Measurements from ENCODE around the gene ARFGEF3.

Gene ARFGEF3

DNA sequence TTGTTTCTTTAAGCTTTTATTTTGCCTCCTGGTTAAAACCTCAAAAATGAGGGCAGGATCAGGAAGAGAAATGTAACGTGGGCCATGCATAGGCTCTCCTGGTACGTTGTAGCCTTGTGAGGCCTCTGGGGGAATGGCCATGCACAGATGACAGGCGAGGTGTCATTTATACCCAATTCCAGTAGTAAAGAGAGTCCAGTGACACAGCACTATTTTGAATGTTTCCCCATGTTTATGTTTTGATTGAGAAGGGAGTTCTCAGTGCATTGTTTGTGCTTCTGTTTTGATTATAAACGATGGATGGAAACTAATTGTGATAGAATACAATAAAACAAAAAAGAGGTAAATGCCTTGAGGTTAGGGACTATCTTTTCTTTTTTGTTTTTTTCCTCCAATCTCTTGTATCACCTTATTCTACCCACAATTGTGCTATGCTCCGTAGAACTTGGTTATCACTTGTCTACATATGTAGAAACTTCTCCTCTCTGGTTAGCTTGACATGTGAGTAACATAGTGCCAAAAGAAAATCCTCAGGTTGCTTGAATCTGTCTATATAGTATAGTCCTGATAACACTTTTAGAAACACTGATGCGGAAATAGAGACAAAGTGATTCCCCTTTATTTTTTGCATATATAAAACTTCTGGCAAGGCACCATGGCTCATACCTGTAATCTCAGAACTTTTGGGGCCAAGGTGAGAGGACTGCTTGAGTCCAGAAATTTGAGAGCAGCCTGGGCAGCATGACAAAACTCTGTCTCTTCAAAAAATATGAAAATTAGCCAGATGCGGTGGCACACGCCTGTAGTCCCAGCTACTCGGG lies 209.1 kb downstream of the ARFGEF3 start:
- no peak for DNase-seq

DNA sequence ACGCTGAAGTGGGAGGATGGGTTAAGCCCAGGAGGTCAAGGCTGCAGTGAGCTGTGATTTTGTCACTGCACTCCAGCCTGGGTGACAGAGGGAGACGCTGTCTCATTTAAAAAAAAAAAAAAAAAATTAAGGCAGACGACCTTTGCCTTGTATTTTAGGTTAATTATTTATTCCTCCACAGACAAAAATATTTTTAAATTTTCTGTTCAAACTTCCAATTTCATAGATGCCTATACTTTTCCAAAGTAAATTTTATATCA lies 209.6 kb downstream of the ARFGEF3 start:
- DNase-seq = no peak

DNA sequence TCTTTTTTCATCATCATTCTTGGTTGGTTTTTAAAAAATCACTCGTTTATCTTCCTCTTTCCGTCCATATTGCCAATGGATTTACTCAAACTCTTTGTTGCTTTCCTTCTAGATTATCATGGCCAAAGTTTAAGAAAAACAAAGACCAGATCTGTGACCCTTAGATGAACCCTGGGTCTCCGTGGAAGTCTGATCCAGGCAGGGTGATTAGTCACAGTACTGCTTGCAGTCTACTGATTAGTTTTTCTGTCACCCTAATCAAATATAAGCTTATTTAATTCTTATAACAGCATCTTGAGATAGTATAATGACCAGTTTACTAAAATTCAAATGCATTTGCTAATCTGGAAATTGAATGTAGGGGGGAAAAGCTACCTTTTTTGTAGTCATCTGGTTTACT lies 210.0 kb downstream of the ARFGEF3 start:
- DNase-seq = no peak

DNA sequence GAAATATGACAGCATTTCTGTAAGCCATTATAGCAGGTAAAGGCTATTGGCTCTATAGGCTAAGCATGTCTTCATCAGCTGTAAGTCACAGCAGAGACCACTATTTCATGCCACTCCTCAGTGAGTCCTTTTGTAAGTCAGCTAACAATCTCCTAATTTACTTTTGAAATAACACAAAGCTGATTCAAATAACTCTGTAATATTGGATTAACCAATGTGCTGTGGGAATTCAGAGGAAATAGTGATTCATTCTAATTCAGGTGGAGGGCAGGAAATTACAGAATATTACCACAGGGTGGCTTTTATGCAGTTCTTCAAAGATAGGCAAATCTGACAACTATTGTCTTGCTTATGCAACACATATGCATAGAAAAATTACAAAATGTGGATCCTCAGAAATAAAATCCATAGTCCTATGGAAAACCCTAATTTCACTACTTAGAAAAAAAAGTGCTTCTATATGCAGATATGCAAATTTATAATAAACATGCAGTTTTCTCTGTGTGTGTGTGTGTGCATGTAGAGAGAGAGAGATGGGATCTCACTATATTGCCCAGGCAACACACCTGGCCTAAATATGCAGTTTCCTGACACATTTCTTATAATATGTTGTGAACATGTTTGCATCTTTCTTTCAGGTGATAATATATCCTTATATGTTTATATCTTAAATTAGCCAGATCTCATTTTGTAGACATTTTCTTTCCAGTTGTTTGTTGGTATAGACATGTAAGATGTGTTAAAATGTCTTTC lies 211.1 kb downstream of the ARFGEF3 start:
- no peak for DNase-seq

DNA sequence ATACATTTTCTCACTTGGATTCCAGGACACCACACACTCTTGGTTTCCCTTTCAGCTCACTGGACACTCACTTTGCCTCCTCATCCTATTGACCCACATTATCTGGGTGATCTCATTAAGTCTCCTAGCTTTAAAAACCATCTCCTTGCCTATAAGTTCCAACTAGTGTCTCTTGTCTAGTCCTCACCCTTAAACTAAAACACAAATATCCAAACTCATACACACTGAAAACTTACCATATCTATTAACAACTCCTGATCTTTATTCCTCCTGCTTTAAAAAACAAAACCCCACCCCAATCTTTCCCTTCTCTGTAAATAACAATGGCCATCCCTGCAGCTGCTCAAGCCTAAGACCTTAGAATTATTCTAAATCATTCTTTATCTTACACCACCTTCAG lies 212.5 kb downstream of the ARFGEF3 start:
- DNase-seq = no peak

DNA sequence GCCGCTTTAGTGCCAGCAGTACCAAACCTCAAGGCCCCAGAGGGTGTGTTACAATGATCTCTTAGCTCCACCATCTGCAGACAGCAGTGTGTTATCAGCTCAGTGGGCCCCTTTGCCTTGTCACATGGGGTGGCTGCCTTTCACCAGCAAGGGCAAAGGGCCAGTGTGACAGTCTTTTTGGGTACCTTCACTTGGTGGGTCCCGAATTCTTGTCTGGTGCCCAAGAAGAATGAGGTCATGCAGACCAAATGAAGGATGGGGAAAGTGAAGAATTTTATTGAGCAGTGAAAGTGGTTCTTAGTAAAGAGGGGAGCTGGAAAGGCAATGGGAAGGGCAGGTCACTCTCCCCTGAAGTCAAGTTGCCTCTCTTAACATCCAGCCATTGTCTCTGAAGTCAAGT lies 213.1 kb downstream of the ARFGEF3 start:
- DNase-seq = no peak

DNA sequence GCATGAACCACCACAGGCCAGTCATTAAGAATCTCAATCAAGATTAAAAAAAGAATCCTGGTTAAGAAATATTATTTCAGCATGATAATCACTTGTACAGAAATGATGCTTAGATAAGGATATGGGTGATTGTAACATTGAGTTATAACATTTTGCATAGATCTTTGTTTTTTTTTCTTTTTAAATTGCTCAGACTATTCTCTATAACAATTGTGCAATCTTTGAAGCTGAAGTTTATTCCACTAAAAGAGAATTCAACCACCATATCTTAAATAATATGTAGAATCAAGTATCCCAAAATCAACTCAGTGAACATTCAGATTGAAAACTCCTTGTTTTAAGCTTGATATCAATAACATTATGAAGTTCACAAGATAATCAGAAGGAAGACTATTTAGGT lies 215.3 kb downstream of the ARFGEF3 start:
- no peak for DNase-seq

DNA sequence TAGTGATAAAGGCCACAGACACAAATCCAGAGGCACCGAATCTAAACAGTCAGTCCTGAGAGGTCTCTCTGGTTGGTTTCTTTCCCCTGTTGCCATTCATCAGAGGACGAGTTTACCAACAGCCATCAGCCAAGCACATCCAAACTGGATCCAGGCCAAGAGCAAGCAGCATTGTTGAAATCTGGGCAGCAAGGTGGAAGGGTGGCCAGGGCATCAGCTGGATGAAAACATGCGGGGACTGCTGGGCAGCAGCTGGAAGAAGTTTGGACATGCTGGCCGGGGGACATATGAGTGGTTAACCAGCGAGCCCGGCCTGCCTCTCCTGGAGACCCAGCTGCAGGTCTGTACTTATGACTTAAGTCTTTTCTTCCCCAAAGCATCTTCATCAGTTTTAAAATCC lies 216.1 kb downstream of the ARFGEF3 start, which contains the start of gene SMIM28:
SMIM28 (plus strand) TSS at position 62 of the 400 bp plus-strand sequence; CDS start at position 230, 168 bp downstream.
- no peak for DNase-seq

DNA sequence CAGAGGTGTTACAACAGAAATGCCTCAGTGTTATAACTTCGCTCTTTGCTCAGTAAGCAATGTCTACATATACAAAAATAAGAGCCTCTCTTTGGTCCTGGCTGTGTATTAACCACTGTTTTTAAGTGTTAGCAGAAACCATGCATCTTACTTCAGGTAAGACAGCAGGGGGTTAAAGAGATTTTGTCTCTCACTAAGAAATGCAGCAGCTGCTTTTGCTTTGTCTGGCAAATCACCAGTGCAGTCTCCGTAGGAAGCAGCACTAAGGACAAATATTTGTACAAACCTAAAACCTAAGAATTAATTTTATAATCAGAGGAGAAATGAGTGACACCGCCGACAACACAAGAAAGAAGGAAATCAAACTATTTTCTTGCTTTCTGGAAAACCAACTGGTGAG lies 216.7 kb downstream of the ARFGEF3 start:
- DNase-seq = no peak

DNA sequence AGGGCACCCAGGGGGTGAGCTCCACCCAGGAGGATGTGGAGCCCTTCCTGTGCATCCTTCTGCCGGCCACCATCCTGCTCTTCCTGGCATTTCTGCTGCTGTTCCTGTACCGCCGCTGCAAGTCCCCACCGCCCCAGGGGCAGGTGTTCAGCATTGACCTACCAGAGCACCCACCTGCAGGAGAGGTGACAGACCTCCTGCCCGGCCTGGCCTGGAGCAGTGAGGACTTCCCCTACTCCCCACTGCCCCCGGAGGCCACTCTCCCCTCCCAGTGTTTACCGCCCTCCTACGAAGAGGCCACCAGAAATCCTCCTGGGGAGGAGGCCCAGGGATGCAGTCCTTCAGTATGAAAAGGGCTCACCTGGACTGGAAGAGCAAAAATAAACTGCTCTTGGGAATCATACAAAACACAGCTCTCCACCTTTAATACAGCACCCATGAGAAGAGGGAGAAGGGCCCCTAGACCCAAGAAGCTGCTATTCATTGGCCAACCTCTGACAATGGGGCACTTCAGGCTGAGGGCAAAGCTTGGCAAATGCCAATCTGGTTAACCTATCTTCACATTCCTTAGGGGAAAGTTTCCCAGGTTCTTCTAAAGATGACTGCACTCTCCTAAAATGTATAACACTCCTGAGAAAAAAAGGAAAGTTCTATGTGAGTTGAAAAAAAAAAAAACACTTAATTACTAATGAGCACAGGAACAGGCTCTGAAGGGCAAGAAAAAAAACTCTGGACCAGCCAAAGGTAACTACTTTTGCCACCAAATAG lies 220.9 kb downstream of the ARFGEF3 start:
- DNase-seq = no peak

DNA sequence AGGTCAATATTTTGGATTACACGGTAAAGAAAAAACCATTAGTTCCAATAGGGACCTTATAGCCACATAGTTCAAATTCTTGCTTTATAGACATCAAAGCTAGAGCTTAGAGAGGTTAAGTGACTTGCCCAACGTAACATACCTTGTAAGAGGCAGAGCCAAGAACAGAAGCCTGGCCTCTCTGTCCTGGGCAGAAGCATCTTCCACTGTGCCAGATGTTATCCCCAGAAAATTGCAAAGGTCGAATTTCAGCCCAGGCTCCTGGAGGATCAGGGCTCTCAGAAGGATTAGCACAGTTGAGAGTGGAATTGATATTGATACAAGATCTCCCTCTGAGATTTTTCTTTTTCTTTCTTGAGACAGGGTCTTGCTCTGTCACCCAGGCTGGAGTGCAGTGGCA lies 222.0 kb downstream of the ARFGEF3 start:
- no peak for DNase-seq

DNA sequence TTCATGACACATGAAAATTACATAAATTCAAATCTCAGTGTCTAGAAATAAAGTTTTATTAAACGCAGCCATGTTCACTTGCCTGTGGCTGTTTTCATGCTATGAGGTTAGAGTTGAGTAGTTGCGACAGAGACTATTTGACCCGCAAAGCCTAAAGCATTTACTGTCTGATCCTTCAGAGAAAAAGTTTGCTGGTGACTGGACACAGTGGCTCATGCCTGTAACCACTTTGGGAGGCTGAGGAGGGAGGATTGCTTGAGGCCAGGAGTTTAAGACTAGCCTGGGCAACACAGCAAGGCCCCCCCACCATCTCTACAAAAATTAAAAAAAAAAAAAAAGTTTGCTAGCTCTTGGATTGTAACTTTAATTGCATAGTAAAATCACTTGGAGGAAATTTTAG lies 225.2 kb downstream of the ARFGEF3 start:
- no peak for DNase-seq

DNA sequence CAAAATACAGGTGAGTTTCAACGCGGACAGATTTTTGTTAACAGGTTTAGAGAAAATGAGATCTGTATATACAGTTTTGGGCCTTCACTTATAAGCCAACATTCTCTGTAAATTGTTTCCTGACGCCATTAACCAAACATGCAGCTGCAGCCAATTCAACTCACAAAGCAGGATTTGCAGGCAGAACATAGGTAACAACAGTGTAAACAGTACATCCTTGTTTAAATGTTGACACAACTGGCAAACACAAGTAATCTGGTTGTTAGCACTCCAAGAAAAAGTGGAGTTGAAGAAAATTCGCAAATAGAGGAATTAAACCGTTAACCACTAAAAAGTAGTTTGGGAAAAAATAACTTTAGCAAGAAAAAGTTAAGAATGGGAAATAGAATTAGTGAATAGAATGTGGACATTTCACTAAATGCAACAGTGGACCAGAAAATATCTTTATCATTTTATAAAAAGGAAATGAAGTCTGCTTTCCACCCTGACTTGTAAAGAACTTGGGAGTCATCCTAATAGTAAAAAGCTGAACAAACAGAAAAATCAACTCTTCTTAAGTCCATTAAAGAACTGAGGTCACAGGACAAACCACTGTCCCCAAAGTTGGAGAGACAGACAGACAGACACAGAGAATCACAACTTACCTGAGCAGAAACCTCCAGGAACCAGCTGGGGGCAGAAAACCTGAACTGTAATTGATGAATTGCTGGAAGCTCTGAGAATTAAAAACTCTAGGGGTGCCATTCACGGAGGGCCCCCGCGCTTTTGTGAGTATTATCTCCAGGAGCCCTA lies 226.0 kb downstream of the ARFGEF3 start:
- DNase-seq = no peak

DNA sequence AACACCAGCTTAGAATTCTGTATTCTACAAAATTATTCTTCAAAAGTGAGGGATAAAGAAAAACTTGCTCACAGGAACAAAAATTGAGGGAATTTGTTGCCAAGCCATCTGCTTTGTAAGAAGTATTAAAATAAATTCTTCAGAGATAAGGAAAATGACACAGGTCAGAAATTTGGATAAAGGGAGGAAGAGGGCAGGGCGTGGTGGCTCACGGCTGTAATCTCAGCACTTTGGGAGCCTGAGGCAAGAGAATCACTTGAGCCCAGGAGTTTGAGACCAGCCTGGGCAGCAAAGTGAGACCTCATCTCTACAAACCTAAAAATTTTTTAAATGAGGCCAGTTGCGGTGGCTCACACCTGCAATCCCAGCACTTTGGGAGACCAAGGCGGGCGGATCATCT lies 227.8 kb downstream of the ARFGEF3 start:
- no peak for DNase-seq
